ENCODE measurements around the gene MLF1.

- TF ChIP-seq CTCF (IDR thresholded peaks at IDR 0.05; ENCODE audit: poor library complexity, severe bottlenecking): no peak
- TF ChIP-seq TAF1 (IDR thresholded peaks at IDR 0.05; ENCODE audit: low read depth): no peak
- no peak for TF ChIP-seq REST (IDR thresholded peaks at IDR 0.05; ENCODE audit: borderline replicate concordance)
- no peak for TF ChIP-seq EZH2 (IDR thresholded peaks at IDR 0.05; ENCODE audit: borderline replicate concordance, insufficient read depth, low read length, poor library complexity, severe bottlenecking)
- TF ChIP-seq EP300 (conservative IDR thresholded peaks at IDR 0.05; ENCODE audit: poor library complexity, severe bottlenecking): no peak
Measured at GRCh38 chr3:158572766-158573060, 1.7 kb downstream of the MLF1 start.
